ENCODE data around the gene GFPT2.
A peak's percentile ranks its signal among the peaks of the same experiment; 100 is the strongest.

The GFPT2 gene

GRCh38 chr5:180347702-180348101 lies 5.4 kb downstream of the GFPT2 start:
- no peak for DNase-seq (ENCODE audit: low read depth)
- TF ChIP-seq, protein P1, sequence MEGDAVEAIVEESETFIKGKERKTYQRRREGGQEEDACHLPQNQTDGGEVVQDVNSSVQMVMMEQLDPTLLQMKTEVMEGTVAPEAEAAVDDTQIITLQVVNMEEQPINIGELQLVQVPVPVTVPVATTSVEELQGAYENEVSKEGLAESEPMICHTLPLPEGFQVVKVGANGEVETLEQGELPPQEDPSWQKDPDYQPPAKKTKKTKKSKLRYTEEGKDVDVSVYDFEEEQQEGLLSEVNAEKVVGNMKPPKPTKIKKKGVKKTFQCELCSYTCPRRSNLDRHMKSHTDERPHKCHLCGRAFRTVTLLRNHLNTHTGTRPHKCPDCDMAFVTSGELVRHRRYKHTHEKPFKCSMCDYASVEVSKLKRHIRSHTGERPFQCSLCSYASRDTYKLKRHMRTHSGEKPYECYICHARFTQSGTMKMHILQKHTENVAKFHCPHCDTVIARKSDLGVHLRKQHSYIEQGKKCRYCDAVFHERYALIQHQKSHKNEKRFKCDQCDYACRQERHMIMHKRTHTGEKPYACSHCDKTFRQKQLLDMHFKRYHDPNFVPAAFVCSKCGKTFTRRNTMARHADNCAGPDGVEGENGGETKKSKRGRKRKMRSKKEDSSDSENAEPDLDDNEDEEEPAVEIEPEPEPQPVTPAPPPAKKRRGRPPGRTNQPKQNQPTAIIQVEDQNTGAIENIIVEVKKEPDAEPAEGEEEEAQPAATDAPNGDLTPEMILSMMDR (IDR thresholded peaks at IDR 0.05; ENCODE audit: low read depth, low read length, missing control alignments), result no peak
- no peak overlapping the region for H3K4me3 ChIP-seq (ENCODE audit: low read depth, low read length)
- in situ Hi-C loops (cut with HindIII; ENCODE audit: low sequenced_read_pairs), result no loop called here

GRCh38 chr5:180346358-180346757 lies 6.8 kb downstream of the GFPT2 start:
- H3K4me3 ChIP-seq (ENCODE audit: low read depth, low read length), result no peak overlapping the region
- in situ Hi-C loops (cut with HindIII; ENCODE audit: low sequenced_read_pairs), result no loop called here
- TF ChIP-seq, protein P1 (IDR thresholded peaks at IDR 0.05; ENCODE audit: low read depth, low read length, missing control alignments), result no peak
- no peak for DNase-seq (ENCODE audit: low read depth)

GRCh38 chr5:180345781-180346180 lies 7.4 kb downstream of the GFPT2 start:
- H3K4me3 ChIP-seq (ENCODE audit: low read depth, low read length), result no peak overlapping the region
- TF ChIP-seq, protein P1 (IDR thresholded peaks at IDR 0.05; ENCODE audit: low read depth, low read length, missing control alignments), result no peak
- in situ Hi-C loops (cut with HindIII; ENCODE audit: low sequenced_read_pairs), result no loop called here
- DNase-seq (ENCODE audit: low read depth), result no peak

GRCh38 chr5:180345186-180345585 lies 8.0 kb downstream of the GFPT2 start:
- no peak for DNase-seq (ENCODE audit: low read depth)
- TF ChIP-seq, protein P1 (IDR thresholded peaks at IDR 0.05; ENCODE audit: low read depth, low read length, missing control alignments), result no peak
- in situ Hi-C loops (cut with HindIII; ENCODE audit: low sequenced_read_pairs), result no loop called here
- H3K4me3 ChIP-seq (ENCODE audit: low read depth, low read length), result no peak overlapping the region

DNA sequence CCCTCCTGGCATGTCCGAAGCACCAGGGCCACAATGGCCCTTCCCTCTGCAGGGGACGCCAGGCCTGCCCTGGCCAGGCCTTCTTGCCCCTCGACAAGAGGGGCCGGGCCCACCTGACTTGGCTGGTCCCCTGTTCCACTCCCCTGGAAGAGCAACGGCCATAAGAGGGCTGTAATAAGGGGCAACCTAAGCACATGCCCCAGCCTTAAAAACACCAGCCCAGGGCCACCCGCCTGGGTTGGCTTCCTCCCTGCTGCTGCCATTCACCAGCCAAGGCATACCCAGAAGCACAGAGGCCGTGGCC lies 8.5 kb downstream of the GFPT2 start:
- TF ChIP-seq, protein P1 (IDR thresholded peaks at IDR 0.05; ENCODE audit: low read depth, low read length, missing control alignments), result no peak
- no peak for DNase-seq (ENCODE audit: low read depth)
- in situ Hi-C loops (cut with HindIII; ENCODE audit: low sequenced_read_pairs), result no loop called here
- no peak overlapping the region for H3K4me3 ChIP-seq (ENCODE audit: low read depth, low read length)

DNA sequence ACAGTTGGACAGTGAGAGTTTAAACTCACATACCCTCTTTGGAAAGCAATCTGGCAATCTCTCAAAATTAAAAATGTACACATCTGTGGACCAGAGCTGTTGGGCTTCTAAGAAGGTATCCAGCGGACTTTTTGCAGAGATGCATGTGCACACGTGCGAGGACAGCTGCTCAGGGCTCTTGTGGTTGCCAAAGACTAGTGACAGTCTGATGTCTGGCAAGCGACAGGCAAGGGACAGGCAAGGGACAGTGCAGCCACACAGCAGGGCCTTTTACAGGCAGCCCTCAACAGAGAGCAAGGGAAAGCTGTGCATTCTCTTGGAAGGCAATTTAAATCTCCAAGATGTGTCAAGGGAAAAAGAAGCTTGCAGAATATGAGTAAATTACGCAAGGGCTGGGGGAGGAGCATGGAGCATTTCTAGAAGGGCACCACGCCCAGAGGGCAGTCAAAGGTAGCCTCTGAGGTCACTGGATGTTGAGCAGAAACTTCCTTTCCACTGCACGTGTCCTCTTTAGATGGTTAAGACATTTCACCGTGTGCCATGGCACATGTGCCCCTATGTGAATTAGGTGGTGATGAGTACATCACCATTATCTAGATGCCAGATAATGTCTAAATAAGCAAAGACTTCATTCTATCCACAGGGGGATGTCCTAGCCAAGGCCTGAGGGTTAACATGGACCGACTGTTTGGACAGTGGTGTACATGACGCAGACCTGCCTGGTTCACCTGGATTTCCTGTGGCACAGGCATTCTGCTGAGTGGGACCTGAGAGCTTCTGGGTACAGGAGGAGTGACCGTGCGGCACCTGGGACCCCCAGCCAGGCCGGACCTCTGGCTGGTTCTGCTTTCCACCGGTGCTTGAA lies 9.1 kb downstream of the GFPT2 start:
- in situ Hi-C loops (cut with HindIII; ENCODE audit: low sequenced_read_pairs), result no loop called here
- DNase-seq (ENCODE audit: low read depth), result no peak
- TF ChIP-seq, protein P1 (IDR thresholded peaks at IDR 0.05; ENCODE audit: low read depth, low read length, missing control alignments), result no peak
- H3K4me3 ChIP-seq (ENCODE audit: low read depth, low read length), result peak overlapping the region; percentile 23

Measured in astrocyte of the cerebellum (primary cell).